Ishikawa (cell line): ENCODE measurements around the gene DDX31.

ENCODE experiments used
- CEBPB ChIP-seq: IDR thresholded peaks from 2 replicates; pipeline ENCODE4 v1.6.1; 2012
- CREB1 ChIP-seq: IDR thresholded peaks from 2 replicates; pipeline ENCODE4 v1.6.1; 2012; ENCODE audit warnings: low read depth
- EGR1 ChIP-seq: IDR thresholded peaks from 2 replicates; pipeline ENCODE4 v1.6.1; 2012
- EP300 ChIP-seq: IDR thresholded peaks from 2 replicates; pipeline ENCODE4 v1.6.1; 2012; ENCODE audit warnings: borderline replicate concordance
- FOXM1 ChIP-seq: IDR thresholded peaks from 2 replicates; pipeline ENCODE4 v1.6.1; 2012; ENCODE audit warnings: low read depth, borderline replicate concordance
- NFIC ChIP-seq: IDR thresholded peaks from 2 replicates; pipeline ENCODE4 v1.6.1; 2012
- RAD21 ChIP-seq: IDR thresholded peaks from 2 replicates; pipeline ENCODE4 v1.6.1; 2012; ENCODE audit warnings: low read depth
- TAF1 ChIP-seq: IDR thresholded peaks from 2 replicates; pipeline ENCODE4 v1.6.1; 2012; ENCODE audit warnings: low read depth, mild to moderate bottlenecking
- TCF12 ChIP-seq: IDR thresholded peaks from 2 replicates; pipeline ENCODE4 v1.6.1; 2012; ENCODE audit warnings: low read depth
- TEAD4 ChIP-seq: IDR thresholded peaks from 2 replicates; pipeline ENCODE4 v1.6.1; 2012
- YY1 ChIP-seq: IDR thresholded peaks from 2 replicates; pipeline ENCODE4 v1.6.1; 2012; ENCODE audit warnings: low read depth
- TF ChIP-seq, protein P1 (sequence below): IDR thresholded peaks from 2 replicates; pipeline ENCODE4 v1.6.1; 2012
- TF ChIP-seq, protein P2 (sequence below): IDR thresholded peaks from 2 replicates; pipeline ENCODE4 v1.6.1; 2012
- TF ChIP-seq, protein P3 (sequence below): IDR thresholded peaks from 2 replicates; pipeline ENCODE4 v1.6.1; 2012; ENCODE audit warnings: low read depth, mild to moderate bottlenecking

DNA sequence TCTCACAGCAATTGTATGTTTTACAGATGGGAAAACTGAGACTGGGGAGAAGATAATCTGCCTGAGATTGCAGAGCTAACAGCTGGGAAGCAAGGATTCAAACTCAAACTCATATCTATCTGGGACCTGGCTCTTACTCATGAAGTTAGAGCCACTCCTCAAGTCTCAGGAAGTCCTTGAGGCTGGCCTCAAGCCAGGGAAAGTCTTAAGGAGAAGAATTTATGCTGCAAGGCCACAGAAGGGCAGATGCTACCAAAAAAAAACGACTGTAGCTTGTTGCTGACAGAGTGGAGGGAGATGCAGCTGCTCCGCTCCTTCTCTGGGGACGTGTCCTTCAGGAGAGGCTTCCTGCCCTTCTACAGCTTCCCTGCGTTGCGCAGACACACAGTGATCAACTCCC, 47.6 kb downstream of the DDX31 start:
- TF ChIP-seq FOXM1 = no peak
- TF ChIP-seq, protein P1, sequence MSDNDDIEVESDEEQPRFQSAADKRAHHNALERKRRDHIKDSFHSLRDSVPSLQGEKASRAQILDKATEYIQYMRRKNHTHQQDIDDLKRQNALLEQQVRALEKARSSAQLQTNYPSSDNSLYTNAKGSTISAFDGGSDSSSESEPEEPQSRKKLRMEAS = no peak
- no peak for TF ChIP-seq RAD21
- TF ChIP-seq CREB1 = no peak
- TF ChIP-seq EGR1 = no peak
- TF ChIP-seq, protein P2, sequence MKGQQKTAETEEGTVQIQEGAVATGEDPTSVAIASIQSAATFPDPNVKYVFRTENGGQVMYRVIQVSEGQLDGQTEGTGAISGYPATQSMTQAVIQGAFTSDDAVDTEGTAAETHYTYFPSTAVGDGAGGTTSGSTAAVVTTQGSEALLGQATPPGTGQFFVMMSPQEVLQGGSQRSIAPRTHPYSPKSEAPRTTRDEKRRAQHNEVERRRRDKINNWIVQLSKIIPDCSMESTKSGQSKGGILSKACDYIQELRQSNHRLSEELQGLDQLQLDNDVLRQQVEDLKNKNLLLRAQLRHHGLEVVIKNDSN = no peak
- TF ChIP-seq NFIC = no peak
- TF ChIP-seq TAF1 = no peak
- no peak for TF ChIP-seq TEAD4
- TF ChIP-seq CEBPB = no peak
- TF ChIP-seq, protein P3, sequence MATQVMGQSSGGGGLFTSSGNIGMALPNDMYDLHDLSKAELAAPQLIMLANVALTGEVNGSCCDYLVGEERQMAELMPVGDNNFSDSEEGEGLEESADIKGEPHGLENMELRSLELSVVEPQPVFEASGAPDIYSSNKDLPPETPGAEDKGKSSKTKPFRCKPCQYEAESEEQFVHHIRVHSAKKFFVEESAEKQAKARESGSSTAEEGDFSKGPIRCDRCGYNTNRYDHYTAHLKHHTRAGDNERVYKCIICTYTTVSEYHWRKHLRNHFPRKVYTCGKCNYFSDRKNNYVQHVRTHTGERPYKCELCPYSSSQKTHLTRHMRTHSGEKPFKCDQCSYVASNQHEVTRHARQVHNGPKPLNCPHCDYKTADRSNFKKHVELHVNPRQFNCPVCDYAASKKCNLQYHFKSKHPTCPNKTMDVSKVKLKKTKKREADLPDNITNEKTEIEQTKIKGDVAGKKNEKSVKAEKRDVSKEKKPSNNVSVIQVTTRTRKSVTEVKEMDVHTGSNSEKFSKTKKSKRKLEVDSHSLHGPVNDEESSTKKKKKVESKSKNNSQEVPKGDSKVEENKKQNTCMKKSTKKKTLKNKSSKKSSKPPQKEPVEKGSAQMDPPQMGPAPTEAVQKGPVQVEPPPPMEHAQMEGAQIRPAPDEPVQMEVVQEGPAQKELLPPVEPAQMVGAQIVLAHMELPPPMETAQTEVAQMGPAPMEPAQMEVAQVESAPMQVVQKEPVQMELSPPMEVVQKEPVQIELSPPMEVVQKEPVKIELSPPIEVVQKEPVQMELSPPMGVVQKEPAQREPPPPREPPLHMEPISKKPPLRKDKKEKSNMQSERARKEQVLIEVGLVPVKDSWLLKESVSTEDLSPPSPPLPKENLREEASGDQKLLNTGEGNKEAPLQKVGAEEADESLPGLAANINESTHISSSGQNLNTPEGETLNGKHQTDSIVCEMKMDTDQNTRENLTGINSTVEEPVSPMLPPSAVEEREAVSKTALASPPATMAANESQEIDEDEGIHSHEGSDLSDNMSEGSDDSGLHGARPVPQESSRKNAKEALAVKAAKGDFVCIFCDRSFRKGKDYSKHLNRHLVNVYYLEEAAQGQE = no peak
- TF ChIP-seq YY1 = no peak
- TF ChIP-seq EP300 = no peak
- TF ChIP-seq TCF12 = no peak
